ENCODE results near the gene C7orf57. TPM values are rescaled to one million over a fixed set of nuclear protein-coding genes. Genes with fewer than 3 reads are reported as not detected.
"Not testable (repeated sequence)": the region's sequence is repeated elsewhere in the genome, so short reads cannot be mapped to it uniquely, and the experiment has no call there.

Gene C7orf57
- not detected for polyA plus RNA-seq (2012; ENCODE audit: insufficient read depth, insufficient read length)

GRCh38 chr7:48035301-48035966, at the start of gene C7orf57:
Gene C7orf57, plus strand, starts transcription at chr7:48035543. Its CDS starts 766 bp downstream, at chr7:48036309.
- H3K4me3 ChIP-seq (ENCODE audit: low read length), result no peak within 1 kb of the TSS
- DNase-seq (ENCODE audit: low read depth, low spot score), result no peak

GRCh38 chr7:47988496-47989386, 46.6 kb upstream of the C7orf57 start:
- no peak for DNase-seq (ENCODE audit: low read depth, low spot score)
- no peak overlapping the region for H3K4me3 ChIP-seq (ENCODE audit: low read length)

GRCh38 chr7:47989607-47990400, 45.5 kb upstream of the C7orf57 start:
- H3K4me3 ChIP-seq (ENCODE audit: low read length); DNase-seq (ENCODE audit: low read depth, low spot score): not testable (repeated sequence)

- no peak for DNase-seq (ENCODE audit: low read depth, low spot score)
- H3K4me3 ChIP-seq (ENCODE audit: low read length), result no peak overlapping the region
Observed at GRCh38 chr7:47990592-47990991, 44.8 kb upstream of the C7orf57 start.

GRCh38 chr7:47991270-47991669, 44.1 kb upstream of the C7orf57 start:
- no peak for DNase-seq (ENCODE audit: low read depth, low spot score)
- H3K4me3 ChIP-seq (ENCODE audit: low read length), result no peak overlapping the region

GRCh38 chr7:47991741-47992311, 43.5 kb upstream of the C7orf57 start:
- no peak overlapping the region for H3K4me3 ChIP-seq (ENCODE audit: low read length)
- no peak for DNase-seq (ENCODE audit: low read depth, low spot score)

GRCh38 chr7:47992446-47992845, 42.9 kb upstream of the C7orf57 start:
- no peak overlapping the region for H3K4me3 ChIP-seq (ENCODE audit: low read length)
- no peak for DNase-seq (ENCODE audit: low read depth, low spot score)

- no peak overlapping the region for H3K4me3 ChIP-seq (ENCODE audit: low read length)
- DNase-seq (ENCODE audit: low read depth, low spot score), result no peak
Observed at GRCh38 chr7:47999413-47999812, 35.9 kb upstream of the C7orf57 start.

GRCh38 chr7:48000164-48000563, 35.2 kb upstream of the C7orf57 start:
- not testable (repeated sequence) for H3K4me3 ChIP-seq (ENCODE audit: low read length); DNase-seq (ENCODE audit: low read depth, low spot score)

GRCh38 chr7:48004032-48004431, 31.3 kb upstream of the C7orf57 start:
- H3K4me3 ChIP-seq (ENCODE audit: low read length), result no peak overlapping the region
- DNase-seq (ENCODE audit: low read depth, low spot score), result no peak

- no peak for DNase-seq (ENCODE audit: low read depth, low spot score)
- no peak overlapping the region for H3K4me3 ChIP-seq (ENCODE audit: low read length)
Observed at GRCh38 chr7:48004638-48005037, 30.7 kb upstream of the C7orf57 start.

- no peak for DNase-seq (ENCODE audit: low read depth, low spot score)
- no peak overlapping the region for H3K4me3 ChIP-seq (ENCODE audit: low read length)
Observed at GRCh38 chr7:48006866-48007265, 28.5 kb upstream of the C7orf57 start.

GRCh38 chr7:48009257-48009656, 26.1 kb upstream of the C7orf57 start:
- DNase-seq (ENCODE audit: low read depth, low spot score), result no peak
- no peak overlapping the region for H3K4me3 ChIP-seq (ENCODE audit: low read length)

- DNase-seq (ENCODE audit: low read depth, low spot score), result no peak
- no peak overlapping the region for H3K4me3 ChIP-seq (ENCODE audit: low read length)
Observed at GRCh38 chr7:48009954-48010353, 25.4 kb upstream of the C7orf57 start.

GRCh38 chr7:48011323-48011722, 24.0 kb upstream of the C7orf57 start:
- no peak for DNase-seq (ENCODE audit: low read depth, low spot score)
- no peak overlapping the region for H3K4me3 ChIP-seq (ENCODE audit: low read length)

- no peak for DNase-seq (ENCODE audit: low read depth, low spot score)
- H3K4me3 ChIP-seq (ENCODE audit: low read length), result no peak overlapping the region
Observed at GRCh38 chr7:48011951-48012350, 23.4 kb upstream of the C7orf57 start.

- no peak for DNase-seq (ENCODE audit: low read depth, low spot score)
Observed at GRCh38 chr7:48016641-48017040, 18.7 kb upstream of the C7orf57 start.

GRCh38 chr7:48017674-48018073, 17.7 kb upstream of the C7orf57 start:
- no peak overlapping the region for H3K4me3 ChIP-seq (ENCODE audit: low read length)
- no peak for DNase-seq (ENCODE audit: low read depth, low spot score)

More at GRCh38 chr7:48016641-48017040, 18.7 kb upstream of the C7orf57 start:
- no peak overlapping the region for H3K4me3 ChIP-seq (ENCODE audit: low read length)

- H3K4me3 ChIP-seq (ENCODE audit: low read length), result no peak overlapping the region
- no peak for DNase-seq (ENCODE audit: low read depth, low spot score)
Observed at GRCh38 chr7:48025624-48026023, 9.7 kb upstream of the C7orf57 start.

Data from Jurkat, Clone E6-1 (cell line).